ENCODE results near the gene GOLM1. TPM values are rescaled to one million over a fixed set of nuclear protein-coding genes. Genes with fewer than 3 reads are reported as not detected.

GOLM1 gene
- total and polyA plus RNA-seq, 9 of the 15 experiments (the other 6 are each of a cell fraction or from before 2014, with no cell fraction given), result 0.09 to 0.96 (median 0.40) TPM; not detected in 4

DNA sequence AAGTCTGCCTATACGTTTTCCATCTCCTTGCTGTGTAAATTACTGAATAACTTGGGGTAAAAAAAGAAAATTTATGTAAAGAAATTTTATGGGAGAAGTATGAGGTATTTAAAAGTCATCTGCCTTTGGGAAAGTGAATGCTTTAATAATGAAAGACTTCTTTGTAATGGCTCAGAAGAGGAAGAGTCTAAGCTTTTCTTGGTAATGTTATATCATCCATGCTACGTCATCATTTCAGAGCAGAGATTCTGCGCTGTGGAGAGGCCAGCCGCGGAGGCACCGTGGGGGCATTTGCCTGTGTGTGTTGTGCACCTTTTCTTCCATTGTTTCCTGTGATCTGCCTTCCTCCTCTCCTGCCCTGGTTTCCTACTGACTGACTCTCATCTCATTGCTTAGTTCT, 78.2 kb downstream of the GOLM1 start:
- no peak overlapping the region for H2AFZ ChIP-seq (ENCODE audit: low read depth, low read length)
- no peaks in the 10 kb centered on the region for H3K79me2 ChIP-seq (ENCODE audit: control insufficient read depth, insufficient read depth, low read length)
- no peak overlapping the region for H3K9ac ChIP-seq (ENCODE audit: insufficient read depth in 1 of 2, low read depth in 2 of 2, low read length in 2 of 2)
- no peak overlapping the region for H3K4me3 ChIP-seq
- no peak for DNase-seq (ENCODE audit: extremely low read depth in 1 of 4, low spot score in 3 of 4)
- H3K27me3 ChIP-seq (ENCODE audit: control insufficient read depth in 2 of 2, insufficient read depth in 2 of 2, low read length in 2 of 2), result no peaks in the 10 kb centered on the region
- H3K27ac ChIP-seq (ENCODE audit: extremely low read depth, low read depth, low read length), result no peak overlapping the region
- in situ Hi-C loops (cut with MboI) (no loop called here), intact Hi-C loops (cut with micrococcal nuclease) (no loop called here)
- WGBS (ENCODE audit: insufficient coverage, low coverage, missing lambda C conversion rate), result 85% methylated on average over 5 of the region's 6 CpGs
- no peaks in the 10 kb centered on the region for H3K4me1 ChIP-seq (replicated peaks in 1 of 2; ENCODE audit: control insufficient read depth in 2 of 2, insufficient read depth in 2 of 2, low read length in 2 of 2)
- no peaks in the 10 kb centered on the region for H4K20me1 ChIP-seq (replicated peaks; ENCODE audit: control insufficient read depth, insufficient read depth, low read length)
- ChIA-PET CTCF (ENCODE audit: low intra/inter-chr PET ratio) (no interaction called here), POLR2A (no interaction called here)
- no peaks in the 10 kb centered on the region for H3K9me1 ChIP-seq (ENCODE audit: control insufficient read depth, insufficient read depth, low read length)
- H3K36me3 ChIP-seq (ENCODE audit: control insufficient read depth, insufficient read depth, low read length), result peaks cover 69% of the 10 kb centered on the region; the same call in 2 of the 3 replicates
- ATAC-seq, result no peak
- FAIRE-seq, result no peak
- no peaks in the 10 kb centered on the region for H3K9me3 ChIP-seq (replicated peaks; ENCODE audit: control insufficient read depth, insufficient read depth, low read depth, low read length)
- TF ChIP-seq ZNF239 (CRISPR knock-in tag; IDR thresholded peaks at IDR 0.05) (no peak), MBD2 (IDR thresholded peaks at IDR 0.05; ENCODE audit: borderline replicate concordance, low read depth) (no peak), C11orf30 (IDR thresholded peaks at IDR 0.05; ENCODE audit: low read depth) (no peak), TAF1 (IDR thresholded peaks at IDR 0.05; ENCODE audit: control insufficient read depth, extremely low read depth, insufficient read depth, low read length, severe bottlenecking) (no peak), ZNF133 (CRISPR knock-in tag; IDR thresholded peaks at IDR 0.05) (no peak), CTBP1 (IDR thresholded peaks at IDR 0.05; ENCODE audit: borderline replicate concordance) (no peak), ZNF146 (CRISPR knock-in tag; IDR thresholded peaks at IDR 0.05; ENCODE audit: unreplicated experiment) (no peak), ZBTB17 (CRISPR knock-in tag; IDR thresholded peaks at IDR 0.05) (no peak), KHSRP (IDR thresholded peaks at IDR 0.05) (no peak), MED1 (CRISPR knock-in tag; IDR thresholded peaks at IDR 0.05; ENCODE audit: borderline replicate concordance) (no peak), GTF2E2 (tag; IDR thresholded peaks at IDR 0.05) (no peak), CBX2 (IDR thresholded peaks at IDR 0.05; ENCODE audit: insufficient read depth, low read length, poor library complexity, severe bottlenecking) (no peak), ZNF232 (CRISPR knock-in tag; IDR thresholded peaks at IDR 0.05) (no peak), U2AF1 (optimal IDR thresholded peaks at IDR 0.05; ENCODE audit: low read depth, low read length) (no peak), RBM15 (IDR thresholded peaks at IDR 0.05; ENCODE audit: insufficient read depth, low read length) (no peak), CEBPB (tag; IDR thresholded peaks at IDR 0.05) (no peak), SP2 (IDR thresholded peaks at IDR 0.05; ENCODE audit: extremely low read depth, low read depth, low read length, poor library complexity, severe bottlenecking) (no peak)
- TF ChIP-seq, protein P1, sequence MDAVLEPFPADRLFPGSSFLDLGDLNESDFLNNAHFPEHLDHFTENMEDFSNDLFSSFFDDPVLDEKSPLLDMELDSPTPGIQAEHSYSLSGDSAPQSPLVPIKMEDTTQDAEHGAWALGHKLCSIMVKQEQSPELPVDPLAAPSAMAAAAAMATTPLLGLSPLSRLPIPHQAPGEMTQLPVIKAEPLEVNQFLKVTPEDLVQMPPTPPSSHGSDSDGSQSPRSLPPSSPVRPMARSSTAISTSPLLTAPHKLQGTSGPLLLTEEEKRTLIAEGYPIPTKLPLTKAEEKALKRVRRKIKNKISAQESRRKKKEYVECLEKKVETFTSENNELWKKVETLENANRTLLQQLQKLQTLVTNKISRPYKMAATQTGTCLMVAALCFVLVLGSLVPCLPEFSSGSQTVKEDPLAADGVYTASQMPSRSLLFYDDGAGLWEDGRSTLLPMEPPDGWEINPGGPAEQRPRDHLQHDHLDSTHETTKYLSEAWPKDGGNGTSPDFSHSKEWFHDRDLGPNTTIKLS (IDR thresholded peaks at IDR 0.05; ENCODE audit: borderline replicate concordance, low read depth), result no peak
- TF ChIP-seq, protein P2, sequence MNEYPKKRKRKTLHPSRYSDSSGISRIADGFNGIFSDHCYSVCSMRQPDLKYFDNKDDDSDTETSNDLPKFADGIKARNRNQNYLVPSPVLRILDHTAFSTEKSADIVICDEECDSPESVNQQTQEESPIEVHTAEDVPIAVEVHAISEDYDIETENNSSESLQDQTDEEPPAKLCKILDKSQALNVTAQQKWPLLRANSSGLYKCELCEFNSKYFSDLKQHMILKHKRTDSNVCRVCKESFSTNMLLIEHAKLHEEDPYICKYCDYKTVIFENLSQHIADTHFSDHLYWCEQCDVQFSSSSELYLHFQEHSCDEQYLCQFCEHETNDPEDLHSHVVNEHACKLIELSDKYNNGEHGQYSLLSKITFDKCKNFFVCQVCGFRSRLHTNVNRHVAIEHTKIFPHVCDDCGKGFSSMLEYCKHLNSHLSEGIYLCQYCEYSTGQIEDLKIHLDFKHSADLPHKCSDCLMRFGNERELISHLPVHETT (CRISPR knock-in tag; conservative IDR thresholded peaks at IDR 0.05 in 1 of 2, IDR thresholded peaks at IDR 0.05 in 1 of 2), result no peak
- TF ChIP-seq, protein P3, sequence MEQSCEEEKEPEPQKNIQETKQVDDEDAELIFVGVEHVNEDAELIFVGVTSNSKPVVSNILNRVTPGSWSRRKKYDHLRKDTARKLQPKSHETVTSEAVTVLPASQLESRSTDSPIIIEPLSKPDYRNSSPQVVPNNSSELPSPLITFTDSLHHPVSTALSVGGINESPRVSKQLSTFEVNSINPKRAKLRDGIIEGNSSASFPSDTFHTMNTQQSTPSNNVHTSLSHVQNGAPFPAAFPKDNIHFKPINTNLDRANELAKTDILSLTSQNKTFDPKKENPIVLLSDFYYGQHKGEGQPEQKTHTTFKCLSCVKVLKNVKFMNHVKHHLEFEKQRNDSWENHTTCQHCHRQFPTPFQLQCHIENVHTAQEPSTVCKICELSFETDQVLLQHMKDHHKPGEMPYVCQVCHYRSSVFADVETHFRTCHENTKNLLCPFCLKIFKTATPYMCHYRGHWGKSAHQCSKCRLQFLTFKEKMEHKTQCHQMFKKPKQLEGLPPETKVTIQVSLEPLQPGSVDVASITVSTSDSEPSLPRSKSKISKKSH (CRISPR knock-in tag; IDR thresholded peaks at IDR 0.05), result no peak
- no peak overlapping the region for H3K4me2 ChIP-seq (ENCODE audit: insufficient read depth, low read length)
- no TSS peak for BruUV-seq (replicated peaks)

All from K562 (cell line).